Liver (tissue), 3 donors: Measurements from ENCODE around the gene UMAD1.

Experiments used
- CTCF ChIP-seq: fragments of 150-350 bp; IDR thresholded peaks from 2 replicates; pipeline ENCODE4 v1.5.1; 2017; ENCODE audit warnings: improper control_type of control experiment, low read depth, low read length; ENCODE audit not compliant: missing input control
- EGR1 ChIP-seq, 2 donors: IDR thresholded peaks; 2 replicates each; pipeline ENCODE4 v1.6.1; 2016 to 2018; ENCODE audit warnings: antibody characterized with exemption in 2 of 2, low read depth in 2 of 2
- JUND ChIP-seq, 2 donors: IDR thresholded peaks; 2 replicates each; pipeline ENCODE4 v1.6.1; 2016; ENCODE audit warnings: antibody characterized with exemption in 2 of 2
- MAX ChIP-seq: IDR thresholded peaks from 2 replicates; pipeline ENCODE4 v1.6.1; 2016; ENCODE audit warnings: antibody characterized with exemption
- RAD21 ChIP-seq, 2 donors: IDR thresholded peaks; 2 replicates each; pipeline ENCODE4 v1.6.1; 2016; ENCODE audit warnings: antibody characterized with exemption in 2 of 2, mild to moderate bottlenecking in 2 of 2
- REST ChIP-seq: IDR thresholded peaks from 2 replicates; pipeline ENCODE4 v1.6.1; 2016; ENCODE audit warnings: antibody characterized with exemption, mild to moderate bottlenecking
- RXRA ChIP-seq, 2 donors: IDR thresholded peaks; 2 replicates each; pipeline ENCODE4 v1.6.1; 2017 to 2018; ENCODE audit warnings: antibody characterized with exemption in 2 of 2, mild to moderate bottlenecking in 1 of 2
- TAF1 ChIP-seq: conservative IDR thresholded peaks from 2 replicates; pipeline ENCODE4 v1.6.1; 2016; ENCODE audit warnings: antibody characterized with exemption, mild to moderate bottlenecking
- donor health status: healthy.
- donor health status: healthy.

GRCh38 chr7:7805511-7806153 lies 165.1 kb downstream of the UMAD1 start:
- TF ChIP-seq CTCF, result no peak
- TF ChIP-seq RAD21 (IDR thresholded peaks at IDR 0.05), result no peak
- no peak for TF ChIP-seq RXRA (IDR thresholded peaks at IDR 0.05)
- no peak for TF ChIP-seq JUND (IDR thresholded peaks at IDR 0.05)
- no peak for TF ChIP-seq EGR1 (IDR thresholded peaks at IDR 0.05; ENCODE audit: low read depth in 2 of 2)
- no peak for TF ChIP-seq TAF1
- no peak for TF ChIP-seq REST
- TF ChIP-seq MAX, result no peak
